ENCODE data around the gene SIM2.

DNA sequence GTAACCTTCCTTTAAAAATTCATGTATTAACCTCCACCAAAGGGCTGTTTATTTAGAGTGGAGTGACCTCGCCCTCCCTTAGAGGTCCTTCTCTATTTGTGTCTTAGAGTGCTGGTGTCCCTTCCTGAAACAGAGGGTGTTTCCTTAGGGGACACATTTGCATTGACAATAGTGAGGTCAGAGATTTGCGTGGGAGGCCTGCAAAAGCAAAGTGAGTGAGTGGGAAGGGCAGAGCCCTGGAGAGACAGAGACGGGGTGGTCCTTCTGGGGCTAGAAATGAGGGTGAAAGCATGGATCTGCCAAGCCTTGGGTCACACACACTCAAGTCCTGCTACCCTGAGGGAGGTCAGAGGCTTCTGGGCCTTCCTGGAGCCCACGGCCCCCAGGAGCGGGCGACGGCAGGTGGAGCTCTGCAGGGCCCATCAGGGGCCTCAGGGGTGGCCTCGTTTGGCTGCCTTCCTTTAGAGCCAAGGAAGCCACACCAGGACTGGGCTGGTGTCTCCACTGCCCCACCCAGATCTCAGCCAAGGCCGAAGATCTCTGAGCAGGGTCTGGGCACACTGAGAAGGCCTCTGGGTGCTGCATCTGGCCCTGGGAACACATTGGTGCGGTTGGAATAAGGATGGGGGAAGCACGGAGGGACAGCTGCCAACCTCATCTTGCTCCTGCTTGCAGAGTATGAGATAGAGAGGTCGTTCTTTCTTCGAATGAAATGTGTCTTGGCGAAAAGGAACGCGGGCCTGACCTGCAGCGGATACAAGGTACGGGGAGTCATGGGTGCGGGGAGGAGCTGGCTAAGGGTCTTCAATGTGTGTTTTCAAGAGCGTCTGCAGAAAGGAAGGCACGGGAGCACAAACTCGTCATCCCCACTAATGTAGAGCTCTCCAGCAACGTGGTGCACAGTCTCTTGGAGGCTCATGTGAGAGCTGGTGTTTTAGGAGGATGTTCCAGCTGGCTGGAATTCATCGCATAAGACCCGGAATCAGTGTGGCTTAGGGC lies 23.8 kb downstream of the SIM2 start:
- TF ChIP-seq POLR2AphosphoS5 (IDR thresholded peaks at IDR 0.05; ENCODE audit: low read depth, low read length), result no peak
- no peak for TF ChIP-seq TAF1 (IDR thresholded peaks at IDR 0.05; ENCODE audit: borderline replicate concordance, insufficient read depth, low read length)
- TF ChIP-seq, protein P1, sequence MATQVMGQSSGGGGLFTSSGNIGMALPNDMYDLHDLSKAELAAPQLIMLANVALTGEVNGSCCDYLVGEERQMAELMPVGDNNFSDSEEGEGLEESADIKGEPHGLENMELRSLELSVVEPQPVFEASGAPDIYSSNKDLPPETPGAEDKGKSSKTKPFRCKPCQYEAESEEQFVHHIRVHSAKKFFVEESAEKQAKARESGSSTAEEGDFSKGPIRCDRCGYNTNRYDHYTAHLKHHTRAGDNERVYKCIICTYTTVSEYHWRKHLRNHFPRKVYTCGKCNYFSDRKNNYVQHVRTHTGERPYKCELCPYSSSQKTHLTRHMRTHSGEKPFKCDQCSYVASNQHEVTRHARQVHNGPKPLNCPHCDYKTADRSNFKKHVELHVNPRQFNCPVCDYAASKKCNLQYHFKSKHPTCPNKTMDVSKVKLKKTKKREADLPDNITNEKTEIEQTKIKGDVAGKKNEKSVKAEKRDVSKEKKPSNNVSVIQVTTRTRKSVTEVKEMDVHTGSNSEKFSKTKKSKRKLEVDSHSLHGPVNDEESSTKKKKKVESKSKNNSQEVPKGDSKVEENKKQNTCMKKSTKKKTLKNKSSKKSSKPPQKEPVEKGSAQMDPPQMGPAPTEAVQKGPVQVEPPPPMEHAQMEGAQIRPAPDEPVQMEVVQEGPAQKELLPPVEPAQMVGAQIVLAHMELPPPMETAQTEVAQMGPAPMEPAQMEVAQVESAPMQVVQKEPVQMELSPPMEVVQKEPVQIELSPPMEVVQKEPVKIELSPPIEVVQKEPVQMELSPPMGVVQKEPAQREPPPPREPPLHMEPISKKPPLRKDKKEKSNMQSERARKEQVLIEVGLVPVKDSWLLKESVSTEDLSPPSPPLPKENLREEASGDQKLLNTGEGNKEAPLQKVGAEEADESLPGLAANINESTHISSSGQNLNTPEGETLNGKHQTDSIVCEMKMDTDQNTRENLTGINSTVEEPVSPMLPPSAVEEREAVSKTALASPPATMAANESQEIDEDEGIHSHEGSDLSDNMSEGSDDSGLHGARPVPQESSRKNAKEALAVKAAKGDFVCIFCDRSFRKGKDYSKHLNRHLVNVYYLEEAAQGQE (IDR thresholded peaks at IDR 0.05; ENCODE audit: insufficient read depth in 1 of 2, low read depth in 2 of 2, low read length in 2 of 2), result no peak

Data from PFSK-1 (cell line).